Mammary epithelial cell (primary cell): ENCODE results near the gene SCLT1.

Experiments used
- CTCF ChIP-seq, 2 donors: IDR thresholded peaks in 1 of 2; conservative IDR thresholded peaks in 1 of 2; 2 replicates each; pipeline ENCODE4 v1.5.1; 2011 to 2012; ENCODE audit warnings: inconsistent platforms in 2 of 2, low read length in 2 of 2, mild to moderate bottlenecking in 2 of 2, control low read depth in 1 of 2, low read depth in 1 of 2; ENCODE audit not compliant: insufficient read depth in 1 of 2; ENCODE audit errors: extremely low read depth in 1 of 2
- EZH2 ChIP-seq: IDR thresholded peaks from 2 replicates; pipeline ENCODE4 v1.6.1; 2012; ENCODE audit warnings: low read length, inconsistent platforms, borderline replicate concordance

GRCh38 chr4:129085472-129085871 lies 7.9 kb downstream of the SCLT1 start:
- TF ChIP-seq CTCF (conservative IDR thresholded peaks at IDR 0.05 in 1 of 2, IDR thresholded peaks at IDR 0.05 in 1 of 2; ENCODE audit: extremely low read depth in 1 of 2, insufficient read depth in 1 of 2, low read depth in 1 of 2, low read length in 2 of 2) (no peak), EZH2 (no peak)
